GM12878 (cell line): Measurements from ENCODE around the gene EPHB1. TPM values are rescaled to one million over a fixed set of nuclear protein-coding genes. Genes with fewer than 3 reads are reported as not detected.

ENCODE experiments used
- ATAC-seq: fragments of 200-7000 bp; cut with Tn5 transposase; 3 replicates; pipeline ENCODE4 v1.9.1; 2020; ENCODE audit warnings: mild to moderate bottlenecking, moderate library complexity
- BruUV-seq: library from RNA; stranded (reverse); fragments of 400-500 nt; replicated peaks from 2 replicates; lab custom pipeline; 2021; lab: Mats Ljungman, UMichigan
- CTCF ChIA-PET: fragments of 300-600 bp; sonication (Branson Sonifier 250); formaldehyde crosslinking; extraction: SDS; loops from one replicate; lab custom pipeline; 2021; ENCODE audit warnings: inconsistent platforms; lab: Yijun Ruan, JAX
- POLR2A ChIA-PET: fragments of 350-600 bp; formaldehyde crosslinking; extraction: SDS; loops from one replicate; lab custom pipeline; 2021; ENCODE audit warnings: inconsistent platforms; lab: Charles Lee
- RAD21 ChIA-PET: fragments of 300-600 bp; sonication (Branson Sonifier 250); formaldehyde crosslinking; loops from one replicate; lab custom pipeline; 2023; ENCODE audit warnings: antibody characterized with exemption; ENCODE audit not compliant: unreplicated experiment; lab: Charles Lee
- SMC1A ChIA-PET: fragments of 300-600 bp; sonication (Branson Sonifier 250); formaldehyde crosslinking; loops from one replicate; lab custom pipeline; 2023; ENCODE audit not compliant: unreplicated experiment, uncharacterized antibody; lab: Charles Lee
- DNase-seq: peaks from one replicate; pipeline ENCODE4 v3.0.0-alpha.2; 2011; ENCODE audit warnings: low read depth, low spot score
- FAIRE-seq: peaks from 3 replicates; lab custom pipeline; 2011; peaks lifted over from hg19 to GRCh38; lab: Jason Lieb, UNC
- H2AFZ ChIP-seq: 2 replicates; pipeline ENCODE4 v1.6.0; 2011; ENCODE audit warnings: low read depth, low read length, control low read depth; ENCODE audit not compliant: control insufficient read depth
- H3K27ac ChIP-seq: 2 replicates; pipeline ENCODE4 v1.5.1; 2011; ENCODE audit warnings: control low read depth; ENCODE audit not compliant: control insufficient read depth, insufficient read depth
- H3K27me3 ChIP-seq, 2 experiments: replicated peaks in 1 of 2; 2 replicates each; pipeline versions ENCODE4 v1.6.0 to v1.6.1; 2011; ENCODE audit warnings: low read length in 1 of 2; ENCODE audit not compliant: control insufficient read depth in 2 of 2, insufficient read depth in 2 of 2
- H3K36me3 ChIP-seq, 2 experiments: 2 replicates each; pipeline ENCODE4 v1.5.1; 2011; ENCODE audit warnings: low read length in 1 of 2; ENCODE audit not compliant: control insufficient read depth in 2 of 2, insufficient read depth in 2 of 2
- H3K4me1 ChIP-seq: 2 replicates; pipeline ENCODE4 v1.6.1; 2011; ENCODE audit warnings: mild to moderate bottlenecking, low read length, moderate library complexity, mixed read lengths; ENCODE audit not compliant: control insufficient read depth, insufficient read depth
- H3K4me2 ChIP-seq: 2 replicates; pipeline ENCODE4 v1.6.0; 2011; ENCODE audit warnings: control low read depth; ENCODE audit not compliant: control insufficient read depth, insufficient read depth
- H3K4me3 ChIP-seq: fragments of 200-600 bp; sonication (generic); 2 replicates; pipeline ENCODE4 v1.5.1; 2016
- H3K79me2 ChIP-seq: 2 replicates; pipeline ENCODE4 v1.6.0; 2011; ENCODE audit warnings: low read length; ENCODE audit not compliant: control insufficient read depth, insufficient read depth
- H3K9ac ChIP-seq: 2 replicates; pipeline ENCODE4 v1.8.0; 2011; ENCODE audit warnings: low read length, control low read depth, mixed read lengths; ENCODE audit not compliant: control insufficient read depth, insufficient read depth
- H3K9me3 ChIP-seq: replicated peaks from 3 replicates; pipeline ENCODE4 v1.5.1; 2011; ENCODE audit warnings: mild to moderate bottlenecking, low read length; ENCODE audit not compliant: control insufficient read depth, insufficient read depth
- H4K20me1 ChIP-seq: 2 replicates; pipeline ENCODE4 v1.6.0; 2011; ENCODE audit not compliant: control insufficient read depth, insufficient read depth
- CUX1 ChIP-seq: IDR thresholded peaks from 2 replicates; pipeline ENCODE4 v1.6.1; 2012; ENCODE audit warnings: improper control_type of control experiment, low read depth, low read length; ENCODE audit not compliant: insufficient replicate concordance
- HCFC1 ChIP-seq: fragments of 150-350 bp; IDR thresholded peaks from 2 replicates; pipeline ENCODE4 v1.6.1; 2014; ENCODE audit warnings: low read length
- KAT2A ChIP-seq: conservative IDR thresholded peaks from 2 replicates; pipeline ENCODE4 v1.6.1; 2011; ENCODE audit warnings: low read depth, low read length; ENCODE audit not compliant: control insufficient read depth
- NRF1 ChIP-seq: conservative IDR thresholded peaks from 2 replicates; pipeline ENCODE4 v1.6.1; 2011; ENCODE audit warnings: mild to moderate bottlenecking, low read depth, low read length, improper control_type of control experiment
- PRDM15 ChIP-seq: fragments of 450-650 bp; formaldehyde crosslinking; IDR thresholded peaks from 2 replicates; pipeline ENCODE4 v1.4.0; 2020; ENCODE audit warnings: mild to moderate bottlenecking, moderate library complexity
- RFX5 ChIP-seq: IDR thresholded peaks from 2 replicates; pipeline ENCODE4 v1.6.1; 2011; ENCODE audit warnings: low read depth, low read length, improper control_type of control experiment
- SMARCA5 ChIP-seq: fragments of 450-650 bp; IDR thresholded peaks from 2 replicates; pipeline ENCODE4 v1.6.1; 2017; ENCODE audit warnings: mild to moderate bottlenecking
- YY1 ChIP-seq: IDR thresholded peaks from 2 replicates; pipeline ENCODE4 v1.6.1; 2011; ENCODE audit warnings: low read depth, mild to moderate bottlenecking, low read length
- ZBED1 ChIP-seq: IDR thresholded peaks from 2 replicates; pipeline ENCODE4 v1.6.1; 2016; ENCODE audit warnings: borderline replicate concordance
- ZNF622 ChIP-seq: fragments of 450-650 bp; IDR thresholded peaks from 2 replicates; pipeline ENCODE4 v1.6.1; 2017; ENCODE audit warnings: mild to moderate bottlenecking, inconsistent platforms
- WGBS: methylation state at CpG from one replicate; pipeline ENCODE4 v1.1.6; 2016; ENCODE audit warnings: low lambda C conversion rate; ENCODE audit not compliant: insufficient replicate concordance, insufficient coverage; ENCODE audit errors: missing lambda C conversion rate; 5-methylcytosine and 5-hydroxymethylcytosine counted together
- in situ Hi-C: fragments of 300-500 bp; cut with MboI; formaldehyde crosslinking; loops from 9 replicates; pipeline ENCODE4 v1.14.3; 2018; ENCODE audit warnings: mixed read lengths
- intact Hi-C: fragments of 100-400 bp; cut with micrococcal nuclease; formaldehyde crosslinking; loops from one replicate; pipeline ENCODE4 v1.14.2; 2022; ENCODE audit not compliant: unreplicated experiment
- polyA plus RNA-seq, 11 experiments: library from polyadenylated mRNA; depleted of rRNA in 4 of 11; unstranded in 6 of 11; stranded (reverse) in 5 of 11; fragments of >200 nt; fragmentation: Nextera tagmentation in 4 of 11; fragmentation: Illumina TruSeq in 1 of 11; extraction: Ambion mirVana in 4 of 11; extraction: Trizol in 1 of 11; gene quantifications; 1 replicate in 1 of 11; 2 replicates in 10 of 11; pipeline versions ENCODE4 v1.2.1 to v1.2.3, GENCODE V29; 2011 to 2016; ENCODE audit warnings: inconsistent platforms in 2 of 11, missing spikeins in 2 of 11, low read depth in 1 of 11
- total RNA-seq, 4 experiments: library from RNA; depleted of rRNA in 3 of 4; stranded (reverse); fragments of >200 nt in 3 of 4; fragmentation: Illumina TruSeq in 1 of 4; extraction: Trizol in 1 of 4; gene quantifications; 2 replicates each; pipeline versions ENCODE4 v1.2.1 to v1.2.3, GENCODE V29; 2013 to 2021

The EPHB1 gene
- total and polyA plus RNA-seq, 10 of the 15 experiments (the other 5 are each of a cell fraction or from before 2014, with no cell fraction given): 0.33 to 23.8 (median 1.2) TPM

- no peak for TF ChIP-seq CUX1
- TF ChIP-seq ZBED1: no peak
- TF ChIP-seq, all 136 proteins: peak for 0
Observed at GRCh38 chr3:135190658-135191057, 395.6 kb downstream of the EPHB1 start (continued).

- Histone ChIP-seq H4K20me1 (no peaks in the 10 kb centered on the region), H3K9ac (no peak overlapping the region), H3K36me3 (peaks cover 0 to 10% of the 10 kb centered on the region in 2 experiments; a peak in 3 of 4 replicates), H3K27ac (no peak overlapping the region), H3K9me3 (no peaks in the 10 kb centered on the region; the same call in 2 of the 3 replicates), H3K27me3 (no peaks in the 10 kb centered on the region), H3K79me2 (no peaks in the 10 kb centered on the region), H3K4me1 (peaks cover under 1% of the 10 kb centered on the region; the same call in 1 of the 2 replicates), H3K4me3 (no peak overlapping the region), H3K4me2 (no peak overlapping the region), H2AFZ (no peak overlapping the region)
- TF ChIP-seq NRF1 (no peak), RFX5 (no peak), KAT2A (no peak), PRDM15 (no peak), ZNF622 (no peak), HCFC1 (no peak), SMARCA5 (no peak), YY1 (no peak)
- ChIA-PET CTCF (no interaction called here), SMC1A (interaction anchor here (0.9 to 1.1 kb wide), 3 partner anchors 8 to 48 kb away, joined by 3 read pairs; no protein-coding TSS in a partner anchor), POLR2A (no interaction called here), RAD21 (no interaction called here)
- DNase-seq (no peak), ATAC-seq (no peak), FAIRE-seq (no peak)
- WGBS: 19% methylated on average over 4 of the region's 4 CpGs
- in situ Hi-C loops: no loop called here
- no TSS peak for BruUV-seq
- intact Hi-C loops: no loop called here
Observed at GRCh38 chr3:135191708-135192107, 396.6 kb downstream of the EPHB1 start.
